A549 (cell line): ENCODE results near the gene MYO6. TPM values are rescaled to one million over a fixed set of nuclear protein-coding genes. Genes with fewer than 3 reads are reported as not detected.

Experiments used
- ATAC-seq, 2 experiments: fragments of 200-7000 bp in 1 of 2; fragments of >200 bp in 1 of 2; cut with Nextera tagmentation in 1 of 2; cut with Tn5 transposase in 1 of 2; 3 replicates each; pipeline versions ENCODE4 v1.8.0 to v1.9.1; 2018 to 2020; ENCODE audit warnings: mild to moderate bottlenecking in 1 of 2, moderate library complexity in 1 of 2
- CTCF ChIA-PET: fragments of 300-600 bp; sonication (Branson Sonifier 250); formaldehyde crosslinking; extraction: SDS; loops from one replicate; lab custom pipeline; 2021; ENCODE audit warnings: antibody characterized with exemption, inconsistent platforms; lab: Yijun Ruan, JAX
- POLR2A ChIA-PET: fragments of 350-600 bp; formaldehyde crosslinking; extraction: SDS; loops from one replicate; lab custom pipeline; 2021; ENCODE audit warnings: antibody characterized with exemption, inconsistent platforms; lab: Yijun Ruan, JAX
- DNase-seq, 2 experiments: peaks; one replicate each; pipeline versions ENCODE4 v3.0.0 to v3.0.0-alpha.2; 2011 to 2016; ENCODE audit warnings: low read depth in 1 of 2, low spot score in 1 of 2
- FAIRE-seq: peaks from 2 replicates; lab custom pipeline; 2011; peaks lifted over from hg19 to GRCh38; lab: Jason Lieb, UNC
- H3K27ac ChIP-seq, 2 experiments: fragments of >200 bp; sonication (Bioruptor Twin); formaldehyde crosslinking; 3 replicates each; pipeline ENCODE4 v1.5.1; 2016 to 2017
- H3K4me1 ChIP-seq: fragments of >200 bp; sonication (Bioruptor Twin); formaldehyde crosslinking; 3 replicates; pipeline ENCODE4 v1.6.1; 2016
- H3K4me2 ChIP-seq: fragments of >200 bp; sonication (Bioruptor Twin); formaldehyde crosslinking; 3 replicates; pipeline ENCODE4 v1.6.1; 2016
- H3K4me3 ChIP-seq: fragments of >200 bp; sonication (Bioruptor Twin); formaldehyde crosslinking; 3 replicates; pipeline ENCODE4 v1.5.1; 2016
- H3K9me3 ChIP-seq: fragments of >200 bp; sonication (Bioruptor Twin); formaldehyde crosslinking; 3 replicates; pipeline ENCODE4 v1.6.1; 2016
- CBX2 ChIP-seq: fragments of 200-600 bp; sonication (generic); IDR thresholded peaks from 2 replicates; pipeline ENCODE4 v1.6.1; 2016; ENCODE audit warnings: low read depth, mild to moderate bottlenecking, borderline replicate concordance
- CHD4 ChIP-seq: fragments of 200-600 bp; sonication (generic); IDR thresholded peaks from 2 replicates; pipeline ENCODE4 v1.6.1; 2016; ENCODE audit warnings: antibody characterized with exemption, mild to moderate bottlenecking, borderline replicate concordance
- E2F6 ChIP-seq: IDR thresholded peaks from 2 replicates; pipeline ENCODE4 v1.6.1; 2012; ENCODE audit warnings: low read depth, borderline replicate concordance
- EHF ChIP-seq: fragments of 250-450 bp; sonication (Bioruptor Pico); IDR thresholded peaks from 2 replicates; pipeline ENCODE4 v1.5.0; 2020; ENCODE audit warnings: mild to moderate bottlenecking
- ELK1 ChIP-seq: fragments of 150-350 bp; IDR thresholded peaks from 2 replicates; pipeline ENCODE4 v1.6.1; 2014; ENCODE audit warnings: low read depth, mild to moderate bottlenecking, low read length
- EP300 ChIP-seq, 2 experiments: fragments of >200 bp; sonication (Bioruptor Twin); formaldehyde crosslinking; IDR thresholded peaks; 2 replicates in 1 of 2; 3 replicates in 1 of 2; pipeline ENCODE4 v1.6.1; 2016 to 2017
- FOSB ChIP-seq: fragments of 250-450 bp; sonication (Bioruptor Pico); IDR thresholded peaks from 2 replicates; pipeline ENCODE4 v1.5.0; 2020; ENCODE audit warnings: mild to moderate bottlenecking, moderate library complexity
- HEYL ChIP-seq: fragments of 250-450 bp; sonication (Bioruptor Pico); IDR thresholded peaks from 2 replicates; pipeline ENCODE4 v1.8.0; 2021; ENCODE audit warnings: mild to moderate bottlenecking, moderate library complexity
- HOXB13 ChIP-seq: fragments of 250-450 bp; sonication (Bioruptor Pico); IDR thresholded peaks from 2 replicates; pipeline ENCODE4 v1.5.0; 2020; ENCODE audit warnings: low read depth, mild to moderate bottlenecking, moderate library complexity
- HOXB5 ChIP-seq: fragments of 250-450 bp; sonication (Bioruptor Pico); IDR thresholded peaks from 2 replicates; pipeline ENCODE4 v1.5.0; 2020; ENCODE audit warnings: mild to moderate bottlenecking, moderate library complexity
- KDM1A ChIP-seq: fragments of 200-600 bp; sonication (generic); IDR thresholded peaks from 2 replicates; pipeline ENCODE4 v1.6.1; 2016; ENCODE audit warnings: low read depth, mild to moderate bottlenecking
- MYC ChIP-seq: IDR thresholded peaks from 2 replicates; pipeline ENCODE4 v1.6.1; 2012; ENCODE audit warnings: mild to moderate bottlenecking, inconsistent platforms, low read length, improper control_type of control experiment, borderline replicate concordance
- NFE2L2 ChIP-seq: fragments of 150-350 bp; conservative IDR thresholded peaks from 2 replicates; pipeline ENCODE4 v1.6.1; 2014; ENCODE audit warnings: low read length
- PBX3 ChIP-seq: IDR thresholded peaks from 2 replicates; pipeline ENCODE4 v1.6.1; 2012
- REST ChIP-seq: fragments of 200-600 bp; sonication (generic); IDR thresholded peaks from 2 replicates; pipeline ENCODE4 v1.6.1; 2016; ENCODE audit warnings: antibody characterized with exemption, mild to moderate bottlenecking, moderate library complexity
- TFCP2L1 ChIP-seq: fragments of 250-450 bp; sonication (Bioruptor Pico); IDR thresholded peaks from 2 replicates; pipeline ENCODE4 v1.5.0; 2021; ENCODE audit warnings: mild to moderate bottlenecking
- TP53 ChIP-seq: fragments of 250-450 bp; sonication (Bioruptor Pico); IDR thresholded peaks from 2 replicates; pipeline ENCODE4 v1.5.0; 2021; ENCODE audit warnings: mild to moderate bottlenecking, moderate library complexity
- ZFP36 ChIP-seq: fragments of 450-650 bp; IDR thresholded peaks from 2 replicates; pipeline ENCODE4 v1.6.1; 2014; ENCODE audit warnings: borderline replicate concordance; ENCODE audit not compliant: partially characterized antibody
- ZSCAN20 ChIP-seq: fragments of 250-450 bp; sonication (Bioruptor Pico); IDR thresholded peaks from 2 replicates; pipeline ENCODE4 v1.8.0; 2022; ENCODE audit warnings: mild to moderate bottlenecking, moderate library complexity
- WGBS: methylation state at CpG from one replicate; pipeline ENCODE4 v1.1.6; 2017; ENCODE audit errors: missing lambda C conversion rate; 5-methylcytosine and 5-hydroxymethylcytosine counted together
- polyA plus RNA-seq, 4 experiments: library from polyadenylated mRNA; depleted of rRNA in 3 of 4; stranded (reverse); fragments of >200 nt; fragmentation: RNase III in 1 of 4; extraction: RNeasy Plus Mini Kit Qiagen cat#74134 plus additional on column Dnase treatment in 1 of 4; gene quantifications; 2 replicates in 3 of 4; 3 replicates in 1 of 4; pipeline ENCODE4 v1.2.3, GENCODE V29; 2011 to 2017

The MYO6 gene
- polyA plus RNA-seq, 2 of the 4 experiments (the other 2 are of a cell fraction): 10.8 to 17.3 TPM

- CTCF ChIA-PET: interaction anchor here (0.6 kb wide), 1 partner anchor 83 kb away, joined by 3 read pairs; no protein-coding TSS in a partner anchor
- TF ChIP-seq HEYL (no peak), ELK1 (no peak), EP300 (IDR thresholded peaks at IDR 0.05) (no peak), ZFP36 (no peak), HOXB13 (CRISPR knock-in tag) (no peak)
- TF ChIP-seq, all 56 proteins: peak for 0
- Histone ChIP-seq H3K4me1 (no peaks in the 10 kb centered on the region), H3K4me3 (no peak overlapping the region), H3K4me2 (no peak overlapping the region), H3K9me3 (no peaks in the 10 kb centered on the region), H3K27ac (no peak overlapping the region)
- FAIRE-seq: no peak
- WGBS: 97% methylated on average over 5 of the region's 6 CpGs
- no peak for ATAC-seq
- POLR2A ChIA-PET: no interaction called here
- DNase-seq: no peak
Measured at GRCh38 chr6:75802366-75802765, 53.3 kb downstream of the MYO6 start.

- H3K4me2 ChIP-seq: no peak overlapping the region
- H3K4me1 ChIP-seq: no peaks in the 10 kb centered on the region
- TF ChIP-seq EHF (CRISPR knock-in tag) (no peak), TP53 (CRISPR knock-in tag) (no peak), CBX2 (no peak), CHD4 (no peak), TFCP2L1 (no peak), ZSCAN20 (CRISPR knock-in tag) (no peak), E2F6 (no peak), MYC (no peak), NFE2L2 (no peak), FOSB (no peak), KDM1A (no peak)
- FAIRE-seq: no peak
- no peak for ATAC-seq
- H3K4me3 ChIP-seq: no peak overlapping the region
- no peaks in the 10 kb centered on the region for H3K9me3 ChIP-seq
- ChIA-PET CTCF (no interaction called here), POLR2A (no interaction called here)
- DNase-seq: no peak
- H3K27ac ChIP-seq: no peak overlapping the region
Measured at GRCh38 chr6:75808507-75808906, 59.5 kb downstream of the MYO6 start.

GRCh38 chr6:75812560-75812959, 63.5 kb downstream of the MYO6 start:
- POLR2A ChIA-PET: no interaction called here
- H3K27ac ChIP-seq: no peak overlapping the region

More at GRCh38 chr6:75812560-75812959, 63.5 kb downstream of the MYO6 start:
- 92% methylated on average over 1 of the region's 1 CpG for WGBS
- TF ChIP-seq TFCP2L1 (no peak), REST (no peak), PBX3 (no peak), HOXB5 (CRISPR knock-in tag) (no peak)
- CTCF ChIA-PET: no interaction called here
- DNase-seq: no peak
- no peak overlapping the region for H3K4me2 ChIP-seq
- H3K4me1 ChIP-seq: no peaks in the 10 kb centered on the region
- ATAC-seq: no peak
- no peaks in the 10 kb centered on the region for H3K9me3 ChIP-seq
- no peak overlapping the region for H3K4me3 ChIP-seq
- FAIRE-seq: no peak
